ENCODE data around the gene PRKAR2B. TPM values are rescaled to one million over a fixed set of nuclear protein-coding genes. Genes with fewer than 3 reads are reported as not detected.
A peak's percentile ranks its signal among the peaks of the same experiment; 100 is the strongest.
"Not testable (repeated sequence)": the region's sequence is repeated elsewhere in the genome, so short reads cannot be mapped to it uniquely, and the experiment has no call there.

The PRKAR2B gene
- total and polyA plus RNA-seq, 8 donors, result 4.3 to 15.0 (median 11.9) TPM

DNA sequence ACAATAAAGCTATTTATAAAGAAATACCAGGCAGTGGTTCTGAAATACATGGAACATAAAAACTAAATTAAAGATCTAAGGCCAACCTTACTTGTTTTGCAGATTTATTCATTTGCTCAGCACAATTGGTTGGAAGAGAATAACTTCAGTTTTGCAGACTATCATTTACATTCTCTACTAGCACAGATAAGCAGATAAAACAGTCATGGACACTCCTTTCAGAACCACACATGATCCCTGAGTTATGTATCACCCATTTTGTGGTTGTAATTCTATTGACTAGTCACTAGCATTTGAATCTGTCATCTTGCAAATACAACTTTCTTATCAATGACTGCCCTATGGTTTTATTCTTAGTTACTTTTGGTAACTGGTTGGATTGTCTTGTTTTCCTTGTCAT is 45.1 kb downstream of the PRKAR2B start:
- H3K4me1 ChIP-seq, result no peaks in the 10 kb centered on the region
- H3K27me3 ChIP-seq, result no peaks in the 10 kb centered on the region
- H3K4me3 ChIP-seq, result no peak overlapping the region
- DNase-seq, result no peak
- intact Hi-C loops (cut with DNase I), result no loop called here
- H3K9me3 ChIP-seq, result no peaks in the 10 kb centered on the region
- no peak for ATAC-seq
- no peak overlapping the region for H3K27ac ChIP-seq
- H3K36me3 ChIP-seq, result no peaks in the 10 kb centered on the region
- TF ChIP-seq, protein P1, sequence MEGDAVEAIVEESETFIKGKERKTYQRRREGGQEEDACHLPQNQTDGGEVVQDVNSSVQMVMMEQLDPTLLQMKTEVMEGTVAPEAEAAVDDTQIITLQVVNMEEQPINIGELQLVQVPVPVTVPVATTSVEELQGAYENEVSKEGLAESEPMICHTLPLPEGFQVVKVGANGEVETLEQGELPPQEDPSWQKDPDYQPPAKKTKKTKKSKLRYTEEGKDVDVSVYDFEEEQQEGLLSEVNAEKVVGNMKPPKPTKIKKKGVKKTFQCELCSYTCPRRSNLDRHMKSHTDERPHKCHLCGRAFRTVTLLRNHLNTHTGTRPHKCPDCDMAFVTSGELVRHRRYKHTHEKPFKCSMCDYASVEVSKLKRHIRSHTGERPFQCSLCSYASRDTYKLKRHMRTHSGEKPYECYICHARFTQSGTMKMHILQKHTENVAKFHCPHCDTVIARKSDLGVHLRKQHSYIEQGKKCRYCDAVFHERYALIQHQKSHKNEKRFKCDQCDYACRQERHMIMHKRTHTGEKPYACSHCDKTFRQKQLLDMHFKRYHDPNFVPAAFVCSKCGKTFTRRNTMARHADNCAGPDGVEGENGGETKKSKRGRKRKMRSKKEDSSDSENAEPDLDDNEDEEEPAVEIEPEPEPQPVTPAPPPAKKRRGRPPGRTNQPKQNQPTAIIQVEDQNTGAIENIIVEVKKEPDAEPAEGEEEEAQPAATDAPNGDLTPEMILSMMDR (IDR thresholded peaks at IDR 0.05), result no peak

DNA sequence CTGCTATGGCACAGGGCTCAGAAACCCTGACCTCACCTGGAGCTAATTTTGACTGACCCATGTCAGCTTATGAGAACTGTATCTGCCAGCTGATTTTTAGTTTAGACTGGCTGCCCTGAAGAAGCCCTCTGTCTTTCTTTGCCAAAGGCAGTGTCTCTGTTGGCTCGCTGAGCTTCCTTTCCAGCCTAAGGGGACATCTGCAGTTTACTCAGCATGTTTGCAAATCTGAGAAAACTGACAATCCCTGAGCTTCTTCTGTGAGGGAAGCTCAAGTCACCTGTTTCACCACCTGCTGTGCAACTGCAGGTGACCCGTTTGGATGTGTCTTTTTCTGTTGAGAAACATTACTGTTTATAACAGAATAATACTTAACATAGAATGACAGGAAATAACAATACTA is 46.0 kb downstream of the PRKAR2B start:
- Histone ChIP-seq H3K9me3 (no peaks in the 10 kb centered on the region), H3K27me3 (no peaks in the 10 kb centered on the region), H3K36me3 (no peaks in the 10 kb centered on the region), H3K4me1 (no peaks in the 10 kb centered on the region), H3K4me3 (no peak overlapping the region), H3K27ac (no peak overlapping the region)
- intact Hi-C loops (cut with DNase I), result no loop called here
- TF ChIP-seq, protein P1 (IDR thresholded peaks at IDR 0.05), result no peak
- DNase-seq, result peak in 1 of 4 donors; percentile 6
- ATAC-seq, result no peak

GRCh38 chr7:107091306-107091705 is 46.8 kb downstream of the PRKAR2B start:
- no peaks in the 10 kb centered on the region for H3K9me3 ChIP-seq
- TF ChIP-seq, protein P1 (IDR thresholded peaks at IDR 0.05), result no peak
- ATAC-seq, result no peak
- H3K27me3 ChIP-seq, result no peaks in the 10 kb centered on the region
- no peak overlapping the region for H3K27ac ChIP-seq
- no peaks in the 10 kb centered on the region for H3K36me3 ChIP-seq
- H3K4me1 ChIP-seq, result no peaks in the 10 kb centered on the region
- no peak overlapping the region for H3K4me3 ChIP-seq
- no peak for DNase-seq
- intact Hi-C loops (cut with DNase I), result no loop called here

DNA sequence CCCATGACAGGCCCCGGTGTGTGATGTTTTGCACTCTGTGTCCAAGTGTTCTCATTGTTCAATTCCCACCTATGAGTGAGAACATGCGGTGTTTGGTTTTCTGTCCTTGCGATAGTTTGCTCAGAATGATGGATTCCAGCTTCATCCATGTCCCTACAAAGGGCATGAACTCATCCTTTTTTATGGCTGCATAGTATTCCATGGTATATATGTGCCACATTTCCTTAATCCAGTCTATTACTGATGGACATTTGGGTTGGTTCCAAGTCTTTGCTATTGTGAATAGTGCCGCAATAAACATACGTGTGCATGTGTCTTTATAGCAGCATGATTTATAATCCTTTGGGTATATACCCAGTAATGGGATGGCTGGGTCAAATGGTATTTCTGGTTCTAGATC is 49.2 kb downstream of the PRKAR2B start:
- H3K9me3 ChIP-seq; intact Hi-C loops (cut with DNase I); DNase-seq; H3K4me3 ChIP-seq; ATAC-seq; H3K27ac ChIP-seq; H3K4me1 ChIP-seq; H3K27me3 ChIP-seq; H3K36me3 ChIP-seq: not testable (repeated sequence)

GRCh38 chr7:107099154-107099553 is 54.6 kb downstream of the PRKAR2B start:
- H3K27me3 ChIP-seq; H3K27ac ChIP-seq; H3K36me3 ChIP-seq; intact Hi-C loops (cut with DNase I); ATAC-seq; H3K4me1 ChIP-seq; H3K4me3 ChIP-seq; DNase-seq: not testable (repeated sequence)
- peaks cover 0 to 12% of the 10 kb centered on the region in 2 donors for H3K9me3 ChIP-seq

DNA sequence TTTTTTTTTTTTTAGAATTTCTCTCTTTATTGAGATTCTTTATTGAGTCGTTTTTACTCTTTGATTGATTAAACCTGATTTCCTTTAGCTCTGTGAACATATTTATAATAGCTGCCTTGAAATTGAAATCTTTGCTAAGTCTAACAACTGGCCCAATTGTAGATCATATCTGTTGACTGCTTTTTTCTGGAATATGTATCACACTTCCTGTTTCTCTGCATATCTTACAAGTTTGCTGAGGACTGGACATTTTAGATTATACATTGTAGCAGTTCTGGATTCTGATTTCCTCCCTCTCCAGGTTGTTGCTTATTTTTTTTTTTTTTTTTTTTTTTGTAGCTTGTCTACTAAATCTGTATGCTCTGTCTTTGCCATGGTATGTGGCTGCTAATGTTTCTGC is 56.3 kb downstream of the PRKAR2B start:
- ATAC-seq, result no peak
- Histone ChIP-seq H3K36me3 (no peaks in the 10 kb centered on the region), H3K27ac (no peak overlapping the region), H3K4me1 (no peaks in the 10 kb centered on the region), H3K4me3 (no peak overlapping the region), H3K9me3 (peaks cover 0 to 12% of the 10 kb centered on the region in 2 donors), H3K27me3 (no peaks in the 10 kb centered on the region)
- DNase-seq, result no peak
- TF ChIP-seq, protein P1 (IDR thresholded peaks at IDR 0.05), result no peak
- intact Hi-C loops (cut with DNase I), result no loop called here
